ENCODE measurements around the gene FAR2.
"Not testable (repeated sequence)": the region's sequence is repeated elsewhere in the genome, so short reads cannot be mapped to it uniquely, and the experiment has no call there.

Gene FAR2

DNA sequence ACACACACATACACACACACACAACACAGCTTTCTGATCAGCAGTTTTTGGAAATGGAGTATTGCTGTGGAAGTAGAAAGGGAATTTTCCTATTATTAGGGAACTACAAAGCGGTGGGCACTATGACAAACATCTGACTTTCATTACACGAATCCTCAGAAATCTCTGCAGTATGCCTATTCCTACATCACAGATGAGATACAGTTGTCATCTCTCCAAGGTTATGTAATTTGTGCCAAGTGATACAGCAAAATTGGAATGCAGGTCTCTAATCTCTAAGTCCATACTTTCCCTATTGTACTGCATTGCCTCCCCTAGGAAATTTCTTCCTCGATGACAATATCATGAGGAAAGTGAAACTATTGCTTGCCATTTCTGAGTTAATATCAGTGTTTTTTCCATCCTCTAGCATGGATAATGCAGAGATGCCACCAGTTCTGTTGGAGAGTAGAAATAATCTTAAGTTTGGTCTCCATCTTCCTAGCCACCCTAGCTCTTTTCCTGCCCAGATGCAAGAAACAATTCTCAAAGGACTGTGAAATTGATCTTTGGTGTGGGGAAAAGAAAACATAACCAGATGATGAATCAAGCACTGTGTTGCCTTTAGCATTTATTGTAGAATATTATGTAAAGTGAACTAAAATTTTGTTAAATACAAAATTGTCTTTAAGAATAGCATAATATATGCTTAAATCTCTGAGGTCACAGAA lies 137.2 kb downstream of the FAR2 start:
- no peak for DNase-seq

GRCh38 chr12:29287622-29288021 lies 138.5 kb downstream of the FAR2 start:
- DNase-seq: no peak

DNA sequence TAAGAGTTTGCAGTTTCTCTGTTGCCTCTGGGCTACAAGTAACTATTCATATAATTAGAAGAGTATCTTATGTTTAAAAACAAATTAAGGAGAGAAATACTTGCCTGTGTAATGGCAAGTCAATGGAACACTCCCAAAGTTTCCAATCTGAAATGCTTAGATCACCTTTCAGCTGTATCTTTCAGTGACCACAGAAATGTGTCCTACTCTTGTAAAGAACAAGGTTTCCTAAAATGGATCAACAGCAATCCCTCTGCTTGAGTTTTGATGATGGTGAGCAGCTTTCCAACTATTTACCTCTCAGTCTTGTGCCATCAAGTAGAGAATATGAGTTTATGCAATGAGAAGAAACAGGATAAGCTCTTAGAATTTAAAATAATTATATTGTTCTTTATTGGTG lies 139.0 kb downstream of the FAR2 start:
- no peak for DNase-seq

DNA sequence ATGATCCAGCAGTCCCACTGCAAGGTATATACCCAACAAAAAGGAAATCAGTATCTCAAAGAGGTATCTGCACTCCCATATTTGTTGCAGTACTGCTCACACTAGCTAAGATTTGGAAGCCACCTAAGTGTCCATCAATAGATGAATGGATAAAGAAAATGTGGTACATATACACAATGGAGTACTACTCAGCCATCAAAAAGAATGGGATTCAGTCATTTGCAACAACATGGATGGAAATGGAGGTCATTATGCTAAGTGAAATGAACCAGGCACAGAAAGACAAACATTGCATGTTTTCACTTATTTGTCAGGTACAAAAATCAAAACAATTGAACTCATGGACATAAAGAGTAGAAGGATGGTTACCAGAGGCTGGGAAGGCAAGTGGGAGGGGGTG lies 141.4 kb downstream of the FAR2 start:
- not testable (repeated sequence) for DNase-seq

DNA sequence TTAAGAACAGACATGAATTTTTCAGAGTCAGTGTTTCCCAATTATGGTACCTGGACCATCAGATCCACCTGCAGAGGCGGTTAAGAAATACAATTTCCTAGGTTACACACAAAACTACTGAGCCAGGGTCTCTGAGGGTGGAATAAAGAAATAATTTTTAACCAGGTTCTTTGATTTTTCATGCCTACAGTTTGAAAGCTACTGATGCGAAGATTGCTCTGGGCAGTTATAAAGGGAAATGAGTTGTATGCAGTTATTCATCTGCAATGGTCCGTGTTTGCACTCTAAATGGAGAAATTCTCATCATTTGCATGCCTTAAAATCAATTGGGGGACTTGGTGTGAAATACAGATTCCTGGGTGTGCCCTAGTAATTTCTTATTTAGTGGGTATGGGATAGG lies 142.1 kb downstream of the FAR2 start:
- no peak for DNase-seq

GRCh38 chr12:29299633-29300032 lies 150.6 kb downstream of the FAR2 start:
- no peak for DNase-seq

DNA sequence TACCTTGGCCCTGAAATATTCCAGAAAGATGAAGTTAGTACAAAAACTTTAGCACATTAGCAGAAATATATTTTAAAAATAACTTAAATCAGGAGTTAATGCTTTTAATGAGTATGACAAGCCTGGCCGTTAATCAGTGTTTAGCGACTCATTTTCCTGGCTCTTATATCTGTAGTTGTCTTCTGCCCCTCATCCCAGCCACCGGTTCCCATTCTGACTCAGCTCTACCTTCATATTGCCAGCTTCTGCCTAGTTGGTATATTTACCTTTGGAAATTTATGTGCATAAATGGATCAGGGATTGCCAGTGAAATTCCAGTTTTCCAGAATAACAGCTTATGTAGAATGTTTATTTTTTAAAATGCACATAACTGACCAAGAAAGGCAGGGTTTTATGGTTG lies 152.0 kb downstream of the FAR2 start:
- no peak for DNase-seq

- no peak for DNase-seq
These were observed 155.3 kb downstream of the FAR2 start for GRCh38 chr12:29304388-29304787.

DNA sequence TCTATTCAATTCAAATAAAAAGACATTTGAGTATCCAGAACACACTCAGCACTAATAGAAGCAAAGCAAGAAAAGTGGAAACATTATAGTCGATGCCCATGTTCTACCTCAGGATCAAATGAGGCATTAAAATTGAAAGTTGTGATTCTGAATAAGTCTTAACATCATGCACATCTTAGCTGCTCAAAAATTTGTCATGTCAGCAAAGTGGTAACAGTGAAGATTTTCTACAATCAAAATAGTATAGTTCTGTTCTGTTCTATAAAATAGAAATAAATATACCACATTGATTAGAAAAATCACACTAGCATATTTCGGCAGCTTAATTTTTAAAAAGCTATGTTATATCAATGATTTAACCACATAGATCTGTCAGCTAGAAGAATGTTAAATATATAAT lies 157.2 kb downstream of the FAR2 start:
- DNase-seq: no peak

- no peak for DNase-seq
These were observed 157.6 kb downstream of the FAR2 start for GRCh38 chr12:29306682-29307081.

- DNase-seq: no peak
These were observed 160.3 kb downstream of the FAR2 start for GRCh38 chr12:29309320-29309902.

DNA sequence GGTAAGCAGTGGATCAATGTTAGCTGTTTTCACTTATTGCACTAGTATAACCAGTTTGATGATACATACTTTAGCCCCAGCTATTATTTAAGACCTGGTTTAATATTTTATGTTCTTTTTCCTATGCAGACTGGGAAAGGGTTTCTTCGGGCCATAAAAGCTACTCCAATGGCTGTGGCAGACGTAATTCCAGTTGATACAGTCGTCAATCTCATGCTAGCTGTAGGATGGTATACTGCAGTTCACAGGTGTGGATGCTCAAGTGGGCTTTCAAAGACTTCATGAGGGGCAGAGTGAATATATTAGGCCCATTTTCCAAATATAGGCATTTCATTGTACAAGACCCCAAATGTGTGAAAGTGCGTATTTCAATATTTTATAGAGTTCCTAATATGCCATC lies 161.8 kb downstream of the FAR2 start:
- DNase-seq: no peak

DNA sequence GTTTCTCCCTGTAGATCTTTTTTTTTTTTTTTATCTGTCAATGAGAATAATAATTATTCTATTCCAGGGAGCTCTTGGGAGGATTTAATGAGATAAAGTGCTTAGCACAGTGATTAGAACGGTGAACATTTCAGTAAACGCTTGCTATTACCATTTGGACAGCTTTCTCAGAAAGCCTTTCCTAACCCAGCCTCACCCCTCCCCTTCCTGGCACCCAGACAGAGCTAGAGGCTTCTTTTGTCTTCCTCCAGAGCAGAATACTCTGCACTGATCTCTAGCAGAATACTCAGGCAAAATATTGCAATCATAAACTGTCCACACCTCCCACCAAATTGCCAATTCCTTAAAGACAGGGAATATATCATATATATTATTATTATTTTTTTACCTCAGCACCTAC lies 165.3 kb downstream of the FAR2 start:
- no peak for DNase-seq

- DNase-seq: no peak
These were observed 167.7 kb downstream of the FAR2 start for GRCh38 chr12:29316752-29317151.

DNA sequence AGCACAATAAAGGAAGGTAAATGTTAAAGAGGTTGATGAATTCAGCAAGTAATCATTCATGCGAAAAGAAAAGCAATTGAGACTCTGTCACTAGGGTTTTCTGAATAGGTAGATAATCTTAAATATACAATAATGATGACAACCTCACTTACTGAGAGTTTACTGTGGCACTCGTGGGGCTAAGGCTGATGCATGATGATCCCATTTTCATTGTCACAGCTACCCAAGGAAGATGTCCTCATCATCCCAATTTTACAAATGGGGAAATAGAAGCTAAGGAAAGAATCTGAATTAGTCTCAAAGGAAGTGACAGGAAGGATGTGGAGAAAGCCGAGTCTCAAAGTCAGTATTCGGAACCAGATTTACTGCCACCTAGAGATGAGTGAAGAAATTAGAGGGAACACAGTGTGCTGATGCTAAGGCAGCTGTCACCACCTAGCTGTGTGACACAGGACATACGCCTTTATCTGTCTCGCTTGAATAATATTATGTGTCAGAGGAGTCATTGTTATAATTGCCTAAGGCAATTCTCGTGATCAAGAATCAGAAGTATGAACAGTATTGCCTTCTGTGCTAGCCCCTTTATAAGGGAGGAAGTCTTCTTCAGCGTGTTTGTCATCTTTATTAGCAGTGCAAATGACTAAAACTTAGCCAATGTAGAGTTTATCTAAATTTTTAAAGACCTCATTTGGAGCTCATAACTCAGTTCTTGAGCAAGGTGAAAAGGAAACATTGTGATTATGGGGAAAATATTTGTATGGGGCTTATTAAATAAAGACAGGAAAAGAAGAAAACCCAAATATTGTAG lies 168.7 kb downstream of the FAR2 start:
- peak; percentile 33 for DNase-seq

DNA sequence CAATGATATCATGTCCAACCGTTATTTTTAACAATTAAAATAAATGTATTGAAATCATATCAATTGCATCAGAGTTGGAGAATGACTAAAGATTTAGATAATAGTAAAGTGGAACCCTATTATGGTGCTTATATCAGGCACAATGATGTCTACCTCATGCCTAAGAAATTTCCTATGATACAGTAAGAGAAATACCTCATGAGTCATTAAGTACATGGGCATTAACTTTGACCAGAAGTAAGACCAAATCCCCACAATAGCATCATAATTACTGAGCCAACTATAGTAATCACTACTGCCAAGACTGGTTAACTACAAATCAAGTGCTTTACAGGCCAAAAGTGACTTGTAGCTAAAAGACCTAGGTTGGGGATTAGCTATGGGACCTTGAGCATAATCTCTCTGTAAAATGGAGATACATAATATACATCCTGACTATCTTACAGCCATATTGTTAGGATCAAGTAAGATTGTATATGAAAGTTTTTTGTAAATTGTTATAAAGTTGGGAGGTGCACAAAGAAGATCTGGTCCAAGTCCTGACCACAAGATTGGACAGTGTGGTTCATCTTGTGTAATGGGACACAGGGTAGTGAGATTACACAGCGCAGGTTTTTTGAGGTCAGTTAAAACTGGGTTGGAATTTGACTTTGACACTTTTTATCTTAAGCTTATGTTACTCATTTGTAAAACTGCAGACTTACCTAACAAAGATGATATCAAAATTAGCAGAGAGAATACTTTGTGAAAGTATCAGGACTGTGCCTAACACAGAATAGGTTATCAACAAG lies 171.4 kb downstream of the FAR2 start:
- DNase-seq: no peak

- DNase-seq: no peak
These were observed 173.1 kb downstream of the FAR2 start for GRCh38 chr12:29322157-29322556.

DNA sequence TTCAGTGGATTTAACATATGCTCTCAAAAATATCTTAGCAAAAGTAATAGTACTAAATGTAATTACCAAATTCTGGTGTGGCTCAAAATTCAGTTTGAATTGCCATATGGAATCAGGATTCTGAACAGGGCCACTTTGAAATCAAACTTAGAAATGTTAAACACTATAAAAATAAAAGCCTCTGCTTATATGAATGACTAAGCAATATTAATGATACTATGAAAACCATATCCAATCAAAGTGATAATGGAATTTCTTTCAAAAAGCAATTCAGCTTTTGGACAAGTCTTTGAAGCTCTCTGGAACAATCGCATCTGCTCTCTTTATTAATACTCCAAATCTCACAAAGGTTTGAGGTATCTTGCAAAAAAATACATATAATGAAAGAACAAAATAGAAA lies 180.3 kb downstream of the FAR2 start:
- DNase-seq: no peak

DNA sequence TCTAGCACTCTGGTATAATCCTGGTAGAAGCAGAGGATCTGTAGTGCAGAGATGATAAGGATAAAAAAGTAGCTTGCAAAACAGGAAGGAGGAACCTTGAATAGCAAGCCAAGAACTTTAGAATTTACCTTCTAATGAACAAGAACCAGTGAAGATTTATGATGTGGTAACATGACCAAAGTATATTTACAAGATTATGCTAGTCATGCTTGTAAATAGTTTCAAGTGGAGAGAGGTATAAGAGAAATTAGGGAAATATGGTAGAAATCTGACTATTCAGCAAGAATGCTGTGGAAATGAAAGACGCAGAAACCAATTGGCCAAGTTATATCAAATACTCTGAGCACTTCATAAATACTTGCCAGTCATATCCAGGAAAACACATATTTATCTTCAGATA lies 184.1 kb downstream of the FAR2 start:
- DNase-seq: no peak

GRCh38 chr12:29334937-29335336 lies 185.9 kb downstream of the FAR2 start:
- DNase-seq: no peak

GRCh38 chr12:29337325-29337724 lies 188.2 kb downstream of the FAR2 start:
- no peak for DNase-seq

GRCh38 chr12:29343022-29343799 lies 194.1 kb downstream of the FAR2 start:
- DNase-seq: no peak
